Activated T-helper 1 cell treated with anti-CD3 and anti-CD28 coated beads, Interleukin-2, amount 50 U/mL, for 16 hours (primary cell): ENCODE measurements around the gene LPCAT1.

Source experiments
- DNase-seq, 2 donors: peaks; one replicate each; pipeline ENCODE4 v3.0.0-alpha.2; 2020; ENCODE audit warnings: low read depth in 1 of 2, low spot score in 1 of 2

The LPCAT1 gene

DNA sequence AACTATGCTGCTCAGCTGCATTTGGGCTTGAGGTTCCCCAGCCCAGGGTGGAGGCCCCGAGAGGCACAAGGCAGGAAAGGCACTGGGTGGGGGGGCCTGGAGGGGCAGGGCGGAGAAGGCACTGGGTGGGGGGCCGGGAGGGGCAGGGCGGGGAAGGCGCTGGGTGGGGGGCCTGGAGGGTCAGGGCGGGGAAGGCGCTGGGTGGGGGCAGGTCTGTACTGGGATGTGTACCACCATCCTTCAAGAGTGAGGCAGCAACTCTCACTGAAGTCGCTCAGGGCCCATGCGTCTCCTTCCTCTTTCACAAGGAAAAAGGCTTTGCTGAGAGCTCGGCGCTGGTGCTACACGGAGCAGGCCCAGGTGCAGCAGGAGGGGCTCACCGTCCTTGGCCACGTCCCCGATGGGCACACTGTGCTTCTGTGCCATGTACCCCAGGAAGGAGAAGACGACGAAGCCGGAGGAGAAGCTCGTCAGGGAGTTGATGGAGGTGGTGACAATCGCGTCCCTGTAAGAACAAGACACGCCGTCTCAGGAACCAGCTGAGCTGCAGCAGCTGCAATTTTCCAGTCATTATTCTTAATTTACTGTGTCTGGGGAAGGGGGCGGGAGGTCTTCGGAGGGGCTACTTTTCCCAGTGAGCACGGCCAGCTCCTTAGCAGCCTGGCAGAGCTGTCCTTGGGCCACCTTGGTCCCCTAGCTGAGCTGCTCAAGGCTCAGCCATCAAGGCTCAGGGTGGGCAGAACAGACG is 109.3 kb downstream of the LPCAT1 start:
- DNase-seq: no peak

DNA sequence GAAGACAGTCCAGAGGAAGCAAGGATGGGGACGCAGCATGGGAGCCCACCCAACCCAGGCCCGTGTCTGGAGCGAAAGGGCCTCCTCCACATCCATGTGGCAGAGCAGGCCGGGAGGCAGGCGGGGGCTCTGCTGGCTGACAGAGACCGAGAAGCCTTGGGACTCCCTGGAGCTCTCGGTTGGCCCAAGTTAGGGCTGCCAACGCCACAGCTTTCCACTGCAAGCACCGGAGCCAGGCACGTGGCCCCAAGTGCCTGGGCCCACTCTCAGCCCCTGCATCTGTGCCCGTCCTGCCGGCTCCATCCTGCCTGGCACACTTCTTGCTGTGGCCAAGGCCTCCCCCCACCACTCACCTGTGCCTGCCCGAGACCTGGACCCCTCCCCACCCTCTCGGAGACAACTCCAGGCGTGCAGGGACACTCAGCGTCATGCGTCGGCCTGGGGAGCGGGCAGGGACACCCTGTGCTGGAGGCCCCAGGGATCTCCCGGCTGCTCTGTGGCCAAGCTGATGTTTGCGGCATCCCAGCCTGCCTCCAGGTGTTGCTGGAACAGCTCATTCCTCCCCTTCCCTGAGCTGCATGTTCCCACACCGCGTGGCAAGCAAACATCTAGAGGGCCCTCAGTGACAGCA is 110.0 kb downstream of the LPCAT1 start:
- no peak for DNase-seq

DNA sequence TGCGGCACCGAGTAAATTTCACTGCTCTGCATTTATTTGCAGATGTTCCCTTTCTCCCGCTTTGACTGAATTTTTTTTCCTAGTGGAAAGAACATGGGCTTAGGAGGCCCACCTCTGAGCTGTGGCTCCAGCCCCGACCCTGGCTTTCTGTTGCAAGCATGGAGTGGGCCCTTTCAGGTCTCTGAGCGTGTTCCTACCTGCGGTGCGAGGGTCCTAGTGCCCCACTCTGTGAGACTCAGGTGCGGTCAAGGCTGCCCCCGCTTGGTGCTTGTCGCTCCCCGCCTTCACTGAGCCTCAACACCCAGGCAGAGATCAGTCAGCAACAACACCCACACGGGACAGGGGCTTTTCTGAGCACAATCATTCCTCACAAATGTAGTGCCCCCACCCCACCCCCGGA is 110.5 kb downstream of the LPCAT1 start:
- no peak for DNase-seq

DNA sequence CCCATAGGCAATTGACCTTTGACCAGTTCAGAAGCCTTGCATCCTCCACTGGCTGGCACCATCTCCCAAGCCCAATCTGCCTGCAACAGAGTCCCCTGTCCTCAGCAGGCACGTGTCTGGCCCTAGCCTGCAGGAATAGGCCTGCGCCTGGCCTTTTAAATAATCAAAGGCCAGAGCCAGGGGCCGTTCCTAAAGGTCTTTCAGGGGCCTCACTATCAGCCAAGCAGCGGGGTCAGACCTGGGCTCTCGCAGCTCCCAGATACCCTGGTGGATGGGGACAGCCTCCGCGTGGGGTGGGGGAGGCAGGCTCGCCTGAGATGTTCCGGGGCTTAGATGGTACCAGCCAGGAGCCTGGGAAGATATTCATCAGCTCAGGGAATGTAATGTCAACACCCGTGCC is 111.1 kb downstream of the LPCAT1 start:
- DNase-seq: no peak

DNA sequence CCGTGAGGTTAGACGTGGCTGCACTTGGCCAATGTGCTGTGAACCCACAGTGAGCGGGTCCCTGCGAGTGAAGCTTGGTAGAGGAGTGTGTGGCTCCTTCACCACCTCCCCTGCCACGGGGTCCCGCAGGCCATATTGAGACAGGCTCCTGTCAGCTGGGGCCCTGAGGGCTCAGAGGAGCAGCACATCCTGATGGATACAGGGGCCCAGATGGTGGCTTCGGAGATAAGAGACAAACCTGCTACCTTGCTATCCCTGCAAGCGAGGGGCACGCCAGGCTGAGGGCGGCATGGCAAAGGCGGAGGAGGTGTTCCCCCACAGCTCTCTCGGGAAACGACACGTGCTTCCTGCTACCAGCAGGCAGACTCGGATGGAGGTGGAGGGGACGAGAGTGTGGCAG is 111.6 kb downstream of the LPCAT1 start:
- no peak for DNase-seq
